PC-9 (cell line): ENCODE results near the gene SMDT1. TPM values are rescaled to one million over a fixed set of nuclear protein-coding genes. Genes with fewer than 3 reads are reported as not detected.

ENCODE experiments used
- BruUV-seq: library from RNA; stranded (reverse); fragments of 400-500 nt; replicated peaks from 2 replicates; lab custom pipeline; 2021; lab: Mats Ljungman, UMichigan
- CTCF ChIA-PET: fragments of 300-600 bp; sonication (Branson Sonifier 250); formaldehyde crosslinking; loops from one replicate; lab custom pipeline; 2022; ENCODE audit warnings: antibody characterized with exemption; lab: Charles Lee
- POLR2A ChIA-PET: fragments of 300-600 bp; sonication (Branson Sonifier 250); formaldehyde crosslinking; loops from one replicate; lab custom pipeline; 2022; ENCODE audit warnings: antibody characterized with exemption; ENCODE audit not compliant: unreplicated experiment; lab: Charles Lee
- DNase-seq, 2 experiments: peaks; one replicate each; pipeline versions ENCODE4 v3.0.0 to v3.0.0-alpha.2; 2015 to 2022; ENCODE audit warnings: mixed read lengths in 1 of 2
- H2AFZ ChIP-seq: fragments of 200-600 bp; sonication (generic); 2 replicates; pipeline ENCODE4 v1.8.1; 2017; ENCODE audit warnings: antibody characterized with exemption
- H3F3A ChIP-seq: fragments of 200-600 bp; sonication (generic); 2 replicates; pipeline ENCODE4 v1.8.1; 2017; ENCODE audit warnings: antibody characterized with exemption, mild to moderate bottlenecking, low read depth; ENCODE audit not compliant: insufficient read depth
- H3K27ac ChIP-seq: fragments of 200-600 bp; sonication (generic); 2 replicates; pipeline ENCODE4 v1.6.1; 2016; ENCODE audit warnings: mixed run types
- H3K27me3 ChIP-seq: fragments of 200-600 bp; sonication (generic); 2 replicates; pipeline ENCODE4 v1.6.1; 2016; ENCODE audit warnings: low read depth, mixed run types; ENCODE audit not compliant: insufficient read depth
- H3K36me3 ChIP-seq: fragments of 200-600 bp; sonication (generic); 2 replicates; pipeline ENCODE4 v1.6.1; 2016; ENCODE audit warnings: low read depth, mixed run types
- H3K4me1 ChIP-seq: fragments of 200-600 bp; sonication (generic); replicated peaks from 2 replicates; pipeline ENCODE4 v1.6.1; 2016; ENCODE audit warnings: mixed run types; ENCODE audit not compliant: insufficient read depth
- H3K4me2 ChIP-seq: fragments of 200-600 bp; sonication (generic); 2 replicates; pipeline ENCODE4 v1.6.1; 2017; ENCODE audit warnings: mixed run types
- H3K4me3 ChIP-seq: fragments of 200-600 bp; sonication (generic); 2 replicates; pipeline ENCODE4 v1.6.1; 2016; ENCODE audit warnings: mixed run types
- H3K79me2 ChIP-seq: fragments of 200-600 bp; sonication (generic); 2 replicates; pipeline ENCODE4 v1.6.1; 2017; ENCODE audit warnings: low read depth, mixed run types
- H3K9me2 ChIP-seq: fragments of 200-600 bp; sonication (generic); 2 replicates; pipeline ENCODE4 v1.8.1; 2017; ENCODE audit warnings: mild to moderate bottlenecking; ENCODE audit not compliant: insufficient read depth
- H3K9me3 ChIP-seq: fragments of 200-600 bp; sonication (generic); 2 replicates; pipeline ENCODE4 v1.8.1; 2016; ENCODE audit warnings: low read depth; ENCODE audit not compliant: insufficient read depth
- H4K20me1 ChIP-seq: fragments of 200-600 bp; sonication (generic); 2 replicates; pipeline ENCODE4 v1.8.1; 2017; ENCODE audit not compliant: insufficient read depth
- CTCF ChIP-seq: fragments of 200-600 bp; sonication (generic); conservative IDR thresholded peaks from 2 replicates; pipeline ENCODE4 v1.6.1; 2017; ENCODE audit warnings: mixed run types, antibody characterized with exemption, mild to moderate bottlenecking, moderate library complexity
- EZH2 ChIP-seq: fragments of 200-600 bp; sonication (generic); IDR thresholded peaks from 2 replicates; pipeline ENCODE4 v1.8.0; 2017; ENCODE audit warnings: antibody characterized with exemption, low read depth
- intact Hi-C: fragments of 100-400 bp; cut with micrococcal nuclease; formaldehyde crosslinking; loops from one replicate; pipeline ENCODE4 v1.10.0; 2022; ENCODE audit not compliant: unreplicated experiment
- total RNA-seq: library from RNA; stranded (reverse); gene quantifications from 2 replicates; pipeline ENCODE4 v1.2.3, GENCODE V29; 2021

SMDT1 gene
- total RNA-seq, 1 experiment from 2014 or later: 55.3 TPM

- H3K4me2 ChIP-seq: no peak overlapping the region
- no peak for DNase-seq
- ChIA-PET POLR2A (no interaction called here), CTCF (no interaction called here)
- H3K4me3 ChIP-seq: no peak overlapping the region
- H3K4me1 ChIP-seq: no peaks in the 10 kb centered on the region
- no peaks in the 10 kb centered on the region for H3K27me3 ChIP-seq
- no peaks in the 10 kb centered on the region for H3K9me3 ChIP-seq
- H2AFZ ChIP-seq: no peak overlapping the region
- no TSS peak for BruUV-seq
- H3F3A ChIP-seq: no peaks in the 10 kb centered on the region
- no peaks in the 10 kb centered on the region for H4K20me1 ChIP-seq
- intact Hi-C loops: no loop called here
- no peak overlapping the region for H3K27ac ChIP-seq
- TF ChIP-seq EZH2: no peak
- TF ChIP-seq CTCF: no peak
- no peaks in the 10 kb centered on the region for H3K79me2 ChIP-seq
- H3K36me3 ChIP-seq: no peaks in the 10 kb centered on the region
- no peaks in the 10 kb centered on the region for H3K9me2 ChIP-seq
Measured at GRCh38 chr22:42132457-42132856, 53.0 kb downstream of the SMDT1 start.

Other genes with a start within 250 kb of the SMDT1 start
- 163 and 196 TPM in 2 replicates for gene SREBF2, start 246.6 kb upstream of the SMDT1 start, total RNA-seq
- 2.3 and 4.3 TPM in 2 replicates for gene SHISA8, start 164.6 kb upstream of the SMDT1 start, total RNA-seq
- gene TNFRSF13C, start 152.9 kb upstream of the SMDT1 start, total RNA-seq: 2.7 and 4.0 TPM in 2 replicates
- gene CENPM, start 132.5 kb upstream of the SMDT1 start, total RNA-seq: 42.0 and 53.8 TPM in 2 replicates
- gene SEPTIN3, start 110.3 kb upstream of the SMDT1 start, total RNA-seq: 1.2 and 1.5 TPM in 2 replicates
- 7.1 and 12.2 TPM in 2 replicates for gene WBP2NL, start 80.9 kb upstream of the SMDT1 start, total RNA-seq
- 13.8 and 15.9 TPM in 2 replicates for gene NAGA, start 8.9 kb upstream of the SMDT1 start, total RNA-seq
- gene PHETA2, start 5.5 kb upstream of the SMDT1 start, total RNA-seq: 4.5 TPM in 2 replicates
- gene NDUFA6, start 11.1 kb downstream of the SMDT1 start, total RNA-seq: 71.5 and 84.9 TPM in 2 replicates
- 6.7 TPM in 2 replicates for gene CYP2D6, start 51.1 kb downstream of the SMDT1 start, total RNA-seq
- gene TCF20, start 191.0 kb downstream of the SMDT1 start, total RNA-seq: 79.1 and 85.1 TPM in 2 replicates